SK-N-SH treated with all-trans-retinoic acid at 6 μM for 48 hours (cell line): Measurements from ENCODE around the gene SLC22A12.

Experiments used
- ARNTL ChIP-seq: fragments of 450-650 bp; formaldehyde crosslinking; IDR thresholded peaks from 2 replicates; pipeline ENCODE4 v1.5.0; 2020; ENCODE audit warnings: low read depth, mild to moderate bottlenecking, moderate library complexity, borderline replicate concordance
- ZFP3 ChIP-seq: fragments of 250-450 bp; sonication (Bioruptor Pico); IDR thresholded peaks from 2 replicates; pipeline ENCODE4 v1.5.0; 2020; ENCODE audit warnings: mild to moderate bottlenecking, moderate library complexity
- TF ChIP-seq, protein P1 (sequence below): fragments of 250-450 bp; sonication (Bioruptor Pico); IDR thresholded peaks from 2 replicates; pipeline ENCODE4 v1.8.0; 2020; ENCODE audit warnings: mild to moderate bottlenecking, moderate library complexity, borderline replicate concordance

DNA sequence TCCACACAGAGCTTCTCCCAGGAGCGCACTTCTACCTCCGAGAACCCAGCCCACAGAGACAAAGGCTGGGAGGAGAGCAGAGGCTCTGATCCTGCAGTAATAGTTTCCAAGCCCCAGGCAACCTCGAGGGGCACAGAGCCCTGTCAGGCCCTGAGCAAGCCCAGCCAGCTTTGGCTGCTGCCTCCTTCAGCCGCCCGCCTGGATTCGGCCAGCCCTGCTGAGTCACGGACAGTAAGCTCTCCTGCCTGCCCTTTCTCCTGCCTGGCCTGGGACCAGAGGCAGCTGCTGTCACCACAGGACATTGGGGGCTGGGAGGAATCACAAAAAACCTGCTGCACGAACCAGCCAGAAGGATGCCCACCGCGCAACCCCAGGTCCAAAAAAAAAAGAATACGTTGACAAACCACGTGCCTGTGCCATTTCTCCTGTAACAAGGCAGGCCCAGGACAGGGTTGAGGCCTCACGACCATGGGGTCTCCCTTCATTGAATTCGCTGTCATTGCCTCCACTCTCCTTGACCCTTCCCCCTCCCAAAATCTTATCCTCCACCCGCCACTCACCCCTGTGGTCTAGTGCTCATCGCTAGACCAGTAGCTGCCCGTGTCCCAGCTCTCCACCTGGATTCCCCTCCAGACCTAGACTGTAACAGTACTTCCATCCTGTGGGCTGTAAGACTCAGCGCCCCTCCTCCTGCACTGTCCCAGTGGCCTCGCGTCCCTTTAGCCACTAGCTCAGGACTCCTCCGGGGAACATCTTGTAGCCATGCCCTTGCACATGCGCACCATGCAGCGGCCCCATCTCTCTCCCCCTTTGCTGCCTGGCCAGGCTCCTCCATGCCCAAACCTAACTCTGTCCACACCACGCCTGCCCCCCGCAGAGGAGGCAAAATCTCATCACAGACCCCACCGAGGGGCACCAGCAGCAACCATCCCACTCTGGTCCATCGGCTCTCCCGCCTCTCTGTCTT, 7.4 kb upstream of the SLC22A12 start:
- TF ChIP-seq, protein P1, sequence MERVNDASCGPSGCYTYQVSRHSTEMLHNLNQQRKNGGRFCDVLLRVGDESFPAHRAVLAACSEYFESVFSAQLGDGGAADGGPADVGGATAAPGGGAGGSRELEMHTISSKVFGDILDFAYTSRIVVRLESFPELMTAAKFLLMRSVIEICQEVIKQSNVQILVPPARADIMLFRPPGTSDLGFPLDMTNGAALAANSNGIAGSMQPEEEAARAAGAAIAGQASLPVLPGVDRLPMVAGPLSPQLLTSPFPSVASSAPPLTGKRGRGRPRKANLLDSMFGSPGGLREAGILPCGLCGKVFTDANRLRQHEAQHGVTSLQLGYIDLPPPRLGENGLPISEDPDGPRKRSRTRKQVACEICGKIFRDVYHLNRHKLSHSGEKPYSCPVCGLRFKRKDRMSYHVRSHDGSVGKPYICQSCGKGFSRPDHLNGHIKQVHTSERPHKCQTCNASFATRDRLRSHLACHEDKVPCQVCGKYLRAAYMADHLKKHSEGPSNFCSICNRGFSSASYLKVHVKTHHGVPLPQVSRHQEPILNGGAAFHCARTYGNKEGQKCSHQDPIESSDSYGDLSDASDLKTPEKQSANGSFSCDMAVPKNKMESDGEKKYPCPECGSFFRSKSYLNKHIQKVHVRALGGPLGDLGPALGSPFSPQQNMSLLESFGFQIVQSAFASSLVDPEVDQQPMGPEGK (CRISPR knock-in tag): no peak
- no peak for TF ChIP-seq ZFP3
- TF ChIP-seq ARNTL: no peak
